NCI-H526 (cell line): ENCODE results near the gene LRRC7.
"Not testable (repeated sequence)": the region's sequence is repeated elsewhere in the genome, so short reads cannot be mapped to it uniquely, and the experiment has no call there.

Experiments
- DNase-seq, 2 experiments: peaks; one replicate each; lab custom pipeline; 2025; lab: John Stamatoyannopoulos, UW

Gene LRRC7

GRCh38 chr1:70042090-70042731 is 474.5 kb downstream of the LRRC7 start:
- DNase-seq = no peak

DNA sequence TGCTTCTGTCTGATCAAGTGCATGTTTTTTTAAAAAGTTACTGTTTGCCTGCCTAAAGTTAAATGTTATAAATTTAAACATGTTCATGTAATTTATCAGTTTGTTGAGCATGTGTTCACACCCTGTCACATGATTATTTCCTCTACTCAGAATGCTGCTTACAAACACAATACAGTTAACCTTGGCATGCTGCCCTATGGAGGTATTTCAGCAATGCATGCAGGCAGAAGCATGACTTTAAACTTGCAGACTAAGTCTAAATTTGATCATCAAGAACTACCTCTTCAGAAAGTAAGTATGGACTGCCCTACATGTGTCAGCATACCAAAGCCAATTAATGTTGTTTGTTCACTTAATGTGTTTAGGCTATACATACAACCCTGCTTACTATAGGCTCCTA is 476.1 kb downstream of the LRRC7 start:
- DNase-seq = no peak

DNA sequence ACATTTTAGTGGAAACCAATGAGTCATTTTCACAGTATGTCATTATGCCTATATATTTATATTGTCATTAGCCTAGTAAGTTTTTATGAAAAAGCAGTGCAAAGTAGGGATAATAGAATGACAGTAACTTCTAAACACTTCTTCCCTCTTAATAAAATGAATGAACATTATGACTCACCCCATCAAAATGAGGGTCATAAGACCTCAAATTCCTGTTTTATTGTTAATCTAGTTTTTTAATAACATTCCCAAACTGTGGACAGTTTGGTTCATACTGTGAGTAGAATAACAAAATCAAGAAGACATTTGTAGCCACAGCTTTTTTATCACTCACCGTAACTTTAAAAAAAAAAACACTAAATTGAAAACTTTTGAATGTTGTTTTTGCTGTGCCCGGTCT is 477.1 kb downstream of the LRRC7 start:
- no peak for DNase-seq

DNA sequence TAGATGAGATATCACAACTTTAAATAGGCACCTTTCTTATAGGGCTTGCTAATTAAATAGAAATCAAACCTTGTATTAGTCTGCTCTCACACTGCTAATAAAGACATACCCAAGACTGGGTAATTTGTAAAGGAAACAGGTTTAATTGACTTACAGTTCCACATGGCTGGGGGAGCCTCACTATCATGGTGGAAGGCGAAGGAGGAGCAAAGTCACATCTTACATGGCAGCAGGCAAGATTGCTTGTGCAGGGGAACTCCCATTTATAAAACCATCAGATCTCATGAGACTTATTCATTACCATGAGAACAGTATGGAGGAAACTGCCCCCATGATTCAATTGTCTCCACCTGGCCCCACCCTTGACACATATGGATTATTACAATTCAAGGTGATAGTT is 477.9 kb downstream of the LRRC7 start:
- not testable (repeated sequence) for DNase-seq

DNA sequence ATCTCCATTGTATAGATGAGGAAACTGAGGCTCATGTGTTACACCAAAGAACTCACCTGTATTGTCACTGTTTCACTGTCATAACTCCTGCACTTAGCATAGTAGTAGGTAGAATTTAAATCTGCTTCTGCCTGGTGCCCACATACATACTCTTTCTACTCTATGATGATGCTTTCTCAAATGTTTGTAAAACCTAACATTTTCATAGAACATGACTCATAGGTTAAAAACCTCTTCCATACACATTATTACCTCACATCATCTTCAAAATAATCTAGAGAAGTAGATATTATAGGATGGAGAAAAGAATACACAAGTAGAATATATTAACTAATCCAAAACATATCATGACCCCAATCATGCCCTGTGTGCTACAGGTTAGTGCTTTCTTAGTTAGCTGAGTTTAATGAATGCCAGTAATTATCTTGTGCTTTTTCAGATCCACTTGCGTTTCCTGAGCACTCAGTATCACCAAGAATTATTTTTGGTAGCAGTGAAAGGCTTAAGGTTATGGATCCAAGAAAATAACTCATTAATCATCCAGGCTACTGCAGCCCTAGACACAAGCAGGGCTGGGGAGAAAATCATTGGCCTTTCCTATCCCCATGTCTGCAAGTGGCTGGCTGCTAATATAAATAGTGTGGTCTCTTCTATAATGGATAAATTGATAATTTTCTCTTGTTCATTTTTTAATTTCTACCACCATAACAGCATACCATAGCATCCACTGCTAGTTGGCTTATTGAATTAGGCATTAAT is 480.8 kb downstream of the LRRC7 start:
- no peak for DNase-seq

DNA sequence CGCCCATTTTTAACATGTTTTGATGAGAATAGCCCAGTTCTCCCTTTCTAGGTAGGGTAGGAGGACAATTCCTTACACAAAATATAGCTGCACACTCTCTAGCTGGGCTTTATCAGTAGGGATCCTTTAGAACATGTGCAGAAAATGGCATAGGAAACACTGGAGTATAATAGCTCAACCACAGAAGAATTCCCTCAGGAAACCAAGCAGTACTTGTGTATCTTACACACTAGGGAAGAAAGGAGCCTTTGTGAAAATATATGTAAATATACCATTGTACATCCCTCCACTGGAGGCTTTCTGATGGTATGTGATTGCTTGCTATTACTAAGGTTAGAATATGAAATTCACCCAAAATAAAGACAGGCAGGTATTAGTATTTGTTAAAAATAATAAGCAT is 484.2 kb downstream of the LRRC7 start:
- DNase-seq = peak; percentile 8 to 45

DNA sequence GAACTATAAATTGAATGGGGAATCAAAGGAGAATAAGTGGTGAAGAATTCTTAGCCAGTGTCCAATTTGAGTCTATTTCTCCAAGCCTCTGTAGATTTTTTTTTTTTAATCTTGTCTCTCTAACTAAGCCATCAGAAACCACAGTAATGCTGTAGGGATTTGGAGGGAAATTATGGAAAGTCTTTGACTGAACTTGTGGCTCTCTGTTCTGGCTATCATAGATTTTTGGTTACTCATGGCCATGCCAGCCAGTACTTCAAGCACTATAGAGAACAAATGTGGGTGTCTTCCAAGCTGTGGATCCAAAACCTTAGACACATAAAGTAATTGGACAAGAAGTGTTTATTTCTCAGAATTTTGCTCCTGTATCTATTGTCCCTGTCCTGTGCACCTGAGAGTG is 489.8 kb downstream of the LRRC7 start:
- no peak for DNase-seq

DNA sequence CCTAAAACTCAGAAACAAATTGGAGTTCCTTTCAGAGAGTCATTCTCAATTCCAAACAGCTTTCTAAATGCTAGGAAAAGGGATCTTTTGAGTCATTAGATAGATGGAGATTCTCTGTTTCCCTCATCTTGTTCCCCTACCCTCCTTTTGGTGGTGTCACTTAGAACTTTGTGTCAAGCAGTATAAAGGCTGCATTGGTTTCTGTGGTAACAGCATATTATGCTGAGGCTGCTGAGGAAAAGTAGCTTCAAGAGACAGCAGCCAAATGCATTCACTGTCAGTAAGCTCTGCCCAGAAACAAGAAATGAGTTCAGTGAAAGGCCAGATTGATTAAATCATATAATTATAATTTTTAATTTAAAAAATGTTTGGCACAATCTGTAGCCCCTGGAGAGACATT is 493.5 kb downstream of the LRRC7 start:
- no peak for DNase-seq

- DNase-seq = no peak
These were observed 496.1 kb downstream of the LRRC7 start for GRCh38 chr1:70063861-70064260.

GRCh38 chr1:70066711-70067110 is 499.0 kb downstream of the LRRC7 start:
- DNase-seq = no peak

DNA sequence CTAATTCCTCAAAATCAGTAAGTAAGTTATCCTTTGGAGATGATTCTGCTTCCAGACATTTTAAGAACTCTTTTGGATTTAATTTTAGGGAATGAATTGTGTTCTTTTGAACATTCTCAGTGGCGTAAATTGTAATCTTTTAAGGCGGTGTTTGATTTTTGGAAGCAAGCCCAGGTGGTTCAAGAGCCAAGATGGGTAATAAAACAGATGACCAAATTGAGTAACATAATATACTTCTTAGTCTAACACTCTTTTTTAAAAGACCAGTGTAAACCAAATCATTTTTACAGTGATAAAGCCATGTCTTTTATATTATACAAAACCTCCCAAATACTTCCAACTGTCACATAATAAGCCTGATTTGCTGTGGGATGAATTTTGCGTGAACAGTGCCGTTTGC is 503.9 kb downstream of the LRRC7 start:
- DNase-seq = no peak

DNA sequence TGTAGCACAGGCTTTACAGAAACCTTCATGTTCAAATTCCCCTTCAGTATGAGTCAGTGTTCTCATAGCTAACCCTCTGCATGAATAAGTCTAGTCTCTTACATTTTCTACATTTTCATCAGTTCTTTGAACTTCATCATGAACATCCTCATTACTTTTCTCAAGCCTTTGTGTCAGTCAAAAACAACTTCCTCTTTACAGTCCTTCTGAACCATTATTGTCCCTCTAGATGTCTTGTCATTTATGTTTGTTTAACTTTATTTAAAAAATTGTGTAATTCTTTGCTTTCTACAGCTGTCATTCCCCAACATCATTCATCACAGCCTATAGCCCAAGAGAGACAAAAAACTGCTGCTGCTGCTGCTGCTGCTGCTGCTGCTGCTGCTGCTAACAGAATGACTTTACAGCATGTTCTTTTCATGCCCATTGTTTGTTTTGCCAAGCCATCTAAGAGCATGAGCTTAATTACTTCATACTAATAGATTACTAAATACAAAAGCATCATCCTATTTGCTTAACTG is 504.6 kb downstream of the LRRC7 start:
- no peak for DNase-seq

DNA sequence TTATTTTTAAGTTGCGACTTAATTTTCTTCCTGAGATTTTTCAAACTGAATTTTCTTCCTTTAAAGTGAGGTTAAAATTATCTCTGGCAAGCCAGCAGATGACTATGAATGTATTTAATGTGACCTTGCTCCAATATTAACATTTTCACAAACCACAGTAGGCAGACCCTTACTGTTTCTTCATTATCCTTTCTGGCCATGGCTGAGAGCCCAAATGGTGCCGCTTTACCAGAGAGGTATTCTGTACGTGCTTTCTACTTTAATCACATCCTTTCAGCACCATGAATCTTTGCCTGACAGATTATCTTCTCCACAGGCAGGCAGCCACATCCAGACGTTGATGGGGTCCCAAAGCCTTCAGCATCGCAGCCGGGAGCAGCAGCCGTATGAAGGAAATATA is 508.0 kb downstream of the LRRC7 start:
- no peak for DNase-seq

- DNase-seq = no peak
These were observed 509.3 kb downstream of the LRRC7 start for GRCh38 chr1:70077066-70077465.

GRCh38 chr1:70079546-70079945 is 511.8 kb downstream of the LRRC7 start:
- no peak for DNase-seq

- DNase-seq = no peak
These were observed 515.8 kb downstream of the LRRC7 start for GRCh38 chr1:70083519-70083918.

- no peak for DNase-seq
These were observed 516.7 kb downstream of the LRRC7 start for GRCh38 chr1:70084314-70084915.

DNA sequence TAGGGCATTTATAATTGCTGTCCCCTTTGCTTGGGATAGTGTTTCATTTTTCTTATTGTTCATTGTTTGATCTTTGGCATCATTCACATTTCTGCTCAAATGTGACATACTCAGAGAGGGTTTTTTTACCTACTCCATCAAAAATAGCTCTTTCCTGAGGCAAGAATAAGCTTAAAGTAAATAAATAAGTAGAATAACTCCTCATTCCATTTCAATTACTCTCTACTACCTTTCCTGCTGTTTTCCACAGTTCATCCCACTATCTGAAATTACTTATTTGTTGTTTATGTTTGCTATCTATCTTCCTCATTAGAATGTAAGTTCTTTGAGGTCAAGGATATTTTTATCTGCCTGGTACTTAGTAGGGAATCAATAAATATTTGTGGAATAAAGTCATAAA is 517.8 kb downstream of the LRRC7 start:
- DNase-seq = no peak

GRCh38 chr1:70086897-70087296 is 519.2 kb downstream of the LRRC7 start:
- no peak for DNase-seq

DNA sequence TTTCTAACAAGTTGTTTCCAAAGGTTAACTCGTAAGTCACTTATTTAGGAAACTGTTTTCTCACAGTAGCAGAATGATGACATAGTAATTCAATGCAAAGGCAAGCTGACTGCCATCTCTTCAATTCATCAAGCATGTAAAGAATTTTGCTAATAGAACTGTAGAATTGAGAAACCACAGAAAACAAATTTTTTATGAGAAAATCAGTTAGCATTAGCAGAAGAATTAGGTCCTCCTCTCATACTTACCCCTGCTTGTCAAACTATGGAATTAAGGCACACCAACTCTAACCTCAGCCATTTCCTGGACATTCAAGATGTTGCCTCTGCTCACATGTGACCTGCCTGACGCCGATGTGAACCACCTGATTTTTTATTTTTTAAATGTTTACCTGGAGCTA is 522.4 kb downstream of the LRRC7 start:
- DNase-seq = no peak

GRCh38 chr1:70090875-70091274 is 523.2 kb downstream of the LRRC7 start:
- no peak for DNase-seq

GRCh38 chr1:70091811-70092210 is 524.1 kb downstream of the LRRC7 start:
- no peak for DNase-seq

- no peak for DNase-seq
These were observed 524.8 kb downstream of the LRRC7 start for GRCh38 chr1:70092526-70092925.
